HG03565 (cell line): ENCODE results near the gene MMP8.

Experiments
- ATAC-seq: cut with Tn5 transposase; IDR thresholded peaks from one replicate; pipeline ENCODE4 v1.9.1; 2021; ENCODE audit warnings: mild to moderate bottlenecking, moderate library complexity; ENCODE audit not compliant: unreplicated experiment

The MMP8 gene

GRCh38 chr11:102662607-102663006 lies 62.1 kb downstream of the MMP8 start:
- ATAC-seq, result no peak
